Right lobe of liver (tissue), 6 donors: ENCODE results near the gene BCR. TPM values are rescaled to one million over a fixed set of nuclear protein-coding genes. Genes with fewer than 3 reads are reported as not detected.

ENCODE experiments used
- ATAC-seq, 4 donors: fragments of 200-7000 bp; cut with Tn5 transposase; one replicate each; pipeline ENCODE4 v1.9.1; 2020; ENCODE audit warnings: mild to moderate bottlenecking in 4 of 4, moderate library complexity in 4 of 4
- DNase-seq, 3 donors: peaks; one replicate each; pipeline ENCODE4 v3.0.0-alpha.2; 2020
- H3K27ac ChIP-seq, 3 donors: fragments of 200-600 bp; one replicate each; pipeline ENCODE4 v1.8.0; 2022
- H3K27me3 ChIP-seq, 2 donors: fragments of 200-600 bp; one replicate each; pipeline ENCODE4 v1.8.0; 2022
- H3K36me3 ChIP-seq, 4 donors: fragments of 200-600 bp; sonication (generic) in 1 of 4; one replicate each; pipeline versions ENCODE4 v1.5.1 to v1.8.0; 2017 to 2022; ENCODE audit warnings: control low read depth in 1 of 4
- H3K4me1 ChIP-seq, 4 donors: fragments of 200-600 bp; sonication (generic) in 1 of 4; one replicate each; pipeline versions ENCODE4 v1.5.1 to v1.8.0; 2017 to 2022; ENCODE audit warnings: control low read depth in 1 of 4
- H3K4me3 ChIP-seq, 3 donors: fragments of 200-600 bp; one replicate each; pipeline ENCODE4 v1.8.0; 2022
- H3K9me3 ChIP-seq, 4 donors: fragments of 200-600 bp; sonication (generic) in 1 of 4; one replicate each; pipeline versions ENCODE4 v1.5.1 to v1.8.0; 2017 to 2022; ENCODE audit warnings: control low read depth in 1 of 4
- POLR2A ChIP-seq: fragments of 450-650 bp; IDR thresholded peaks from one replicate; pipeline ENCODE4 v1.6.1; 2017; ENCODE audit warnings: antibody characterized with exemption, mild to moderate bottlenecking
- WGBS: methylation state at CpG from one replicate; pipeline ENCODE4 v1.1.6; 2018; ENCODE audit warnings: low coverage, low lambda C conversion rate; ENCODE audit not compliant: insufficient coverage; ENCODE audit errors: missing lambda C conversion rate; 5-methylcytosine and 5-hydroxymethylcytosine counted together
- intact Hi-C, 2 donors: fragments of 100-400 bp; cut with DNase I; formaldehyde crosslinking; loops; one replicate each; pipeline versions ENCODE4 v1.11.2 to v1.14.1; 2022
- total RNA-seq, 6 experiments: library from RNA; depleted of rRNA in 2 of 6; stranded (reverse); fragments of >200 nt in 2 of 6; fragmentation: NEBNext Ultra II Directional in 3 of 6; extraction: Animal tissue kit (Norgen Biotek cat#: 25700) in 3 of 6; gene quantifications; one replicate each; pipeline versions ENCODE4 v1.1.0 to v1.2.4, GENCODE V29; 2016 to 2023
- TF ChIP-seq, protein P1 (sequence below), 4 donors: fragments of 200-600 bp in 3 of 4; fragments of 450-650 bp in 1 of 4; IDR thresholded peaks; one replicate each; pipeline versions ENCODE4 v1.5.1 to v1.8.0; 2016 to 2022; ENCODE audit warnings: antibody characterized with exemption in 4 of 4, mild to moderate bottlenecking in 2 of 4
- donor health status: DM: no; HTN: yes; CAD: no.
- donor health status: DM: no; HTN: no; CAD: no.
- donor health status: DM: no; HTN: no; CAD: no.
- donor health status: DM: no; HTN: yes; CAD: no.
- donor health status: DM: no; HTN: yes; CAD: no.

The BCR gene
- total RNA-seq, 6 experiments from 2014 or later, result 22.7 to 28.8 (median 24.3) TPM

DNA sequence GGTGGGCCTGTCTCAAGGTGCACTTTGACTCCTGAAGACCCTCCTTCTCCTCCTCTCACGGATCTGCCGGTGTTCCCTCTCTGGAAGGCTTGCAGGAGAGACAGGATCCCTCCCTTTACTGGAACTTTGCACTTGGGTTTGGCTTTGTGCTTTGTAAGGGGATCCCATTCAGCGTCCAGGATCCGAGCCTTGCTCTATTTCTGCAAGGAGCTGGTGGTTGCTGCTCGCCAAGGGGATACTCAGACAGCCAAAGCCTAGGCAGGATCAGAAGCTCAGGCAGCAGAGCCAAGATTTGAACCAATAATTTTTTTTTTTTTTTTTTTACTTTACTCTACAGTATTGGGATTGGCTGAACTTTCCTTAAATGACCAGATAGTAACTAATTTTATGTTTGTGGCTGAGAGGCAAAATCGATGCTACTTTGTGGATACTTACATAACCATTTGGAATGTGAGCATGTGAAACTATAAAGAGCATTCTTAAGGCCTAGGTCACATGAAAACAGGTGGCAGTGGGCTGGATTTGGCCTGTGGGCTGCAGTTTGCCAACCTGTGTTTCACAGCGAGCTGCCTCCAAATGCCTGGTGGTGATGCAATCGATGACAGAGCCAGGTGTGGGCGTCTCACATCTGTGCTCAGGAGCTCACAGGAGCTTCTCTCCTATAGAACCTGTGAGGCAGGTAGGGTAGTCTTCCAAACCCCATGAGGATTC is 25.2 kb downstream of the BCR start:
- TF ChIP-seq POLR2A, result no peak
- TF ChIP-seq, protein P1, sequence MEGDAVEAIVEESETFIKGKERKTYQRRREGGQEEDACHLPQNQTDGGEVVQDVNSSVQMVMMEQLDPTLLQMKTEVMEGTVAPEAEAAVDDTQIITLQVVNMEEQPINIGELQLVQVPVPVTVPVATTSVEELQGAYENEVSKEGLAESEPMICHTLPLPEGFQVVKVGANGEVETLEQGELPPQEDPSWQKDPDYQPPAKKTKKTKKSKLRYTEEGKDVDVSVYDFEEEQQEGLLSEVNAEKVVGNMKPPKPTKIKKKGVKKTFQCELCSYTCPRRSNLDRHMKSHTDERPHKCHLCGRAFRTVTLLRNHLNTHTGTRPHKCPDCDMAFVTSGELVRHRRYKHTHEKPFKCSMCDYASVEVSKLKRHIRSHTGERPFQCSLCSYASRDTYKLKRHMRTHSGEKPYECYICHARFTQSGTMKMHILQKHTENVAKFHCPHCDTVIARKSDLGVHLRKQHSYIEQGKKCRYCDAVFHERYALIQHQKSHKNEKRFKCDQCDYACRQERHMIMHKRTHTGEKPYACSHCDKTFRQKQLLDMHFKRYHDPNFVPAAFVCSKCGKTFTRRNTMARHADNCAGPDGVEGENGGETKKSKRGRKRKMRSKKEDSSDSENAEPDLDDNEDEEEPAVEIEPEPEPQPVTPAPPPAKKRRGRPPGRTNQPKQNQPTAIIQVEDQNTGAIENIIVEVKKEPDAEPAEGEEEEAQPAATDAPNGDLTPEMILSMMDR (IDR thresholded peaks at IDR 0.05), result no peak
- DNase-seq (peak; percentile 79 to 88 (median 87)), ATAC-seq (peak; percentile 68 to 78 (median 74))
- H3K9me3 ChIP-seq, result no peaks in the 10 kb centered on the region
- H3K4me3 ChIP-seq, result no peak overlapping the region
- H3K4me1 ChIP-seq, result peaks cover 0 to 27% (median 16%) of the 10 kb centered on the region in 4 donors
- intact Hi-C loops, result no loop called here
- peak overlapping the region in 2 of 3 donors; percentile 25 to 73 for H3K27ac ChIP-seq
- WGBS, result 37% methylated on average over 9 of the region's 9 CpGs
- H3K36me3 ChIP-seq, result no peaks in the 10 kb centered on the region
- no peaks in the 10 kb centered on the region for H3K27me3 ChIP-seq

DNA sequence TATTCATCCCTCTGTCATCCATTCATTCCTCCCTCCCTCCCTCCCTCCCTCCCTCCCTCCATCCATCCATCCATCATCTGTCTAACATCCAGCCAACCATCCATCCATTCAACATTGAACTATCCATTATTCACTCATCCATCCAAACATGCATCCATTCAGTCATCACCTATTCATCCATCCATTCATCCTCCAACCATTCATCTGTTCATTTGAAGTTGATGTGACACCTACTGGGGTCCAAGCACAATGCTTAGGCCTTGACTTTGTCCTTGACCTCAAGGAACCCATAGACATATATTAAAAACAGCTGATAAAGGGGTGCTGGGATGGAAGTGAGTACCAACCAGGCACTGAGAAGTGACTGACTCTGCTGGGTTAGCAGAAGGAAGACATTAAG is 26.6 kb downstream of the BCR start:
- no peak overlapping the region for H3K27ac ChIP-seq
- TF ChIP-seq, protein P1 (IDR thresholded peaks at IDR 0.05), result no peak
- TF ChIP-seq POLR2A, result no peak
- intact Hi-C loops, result no loop called here
- H3K36me3 ChIP-seq, result no peaks in the 10 kb centered on the region
- DNase-seq (no peak), ATAC-seq (no peak)
- no peaks in the 10 kb centered on the region for H3K9me3 ChIP-seq
- H3K4me1 ChIP-seq, result peaks cover 0 to 27% (median 16%) of the 10 kb centered on the region in 4 donors
- no peaks in the 10 kb centered on the region for H3K27me3 ChIP-seq
- H3K4me3 ChIP-seq, result no peak overlapping the region

DNA sequence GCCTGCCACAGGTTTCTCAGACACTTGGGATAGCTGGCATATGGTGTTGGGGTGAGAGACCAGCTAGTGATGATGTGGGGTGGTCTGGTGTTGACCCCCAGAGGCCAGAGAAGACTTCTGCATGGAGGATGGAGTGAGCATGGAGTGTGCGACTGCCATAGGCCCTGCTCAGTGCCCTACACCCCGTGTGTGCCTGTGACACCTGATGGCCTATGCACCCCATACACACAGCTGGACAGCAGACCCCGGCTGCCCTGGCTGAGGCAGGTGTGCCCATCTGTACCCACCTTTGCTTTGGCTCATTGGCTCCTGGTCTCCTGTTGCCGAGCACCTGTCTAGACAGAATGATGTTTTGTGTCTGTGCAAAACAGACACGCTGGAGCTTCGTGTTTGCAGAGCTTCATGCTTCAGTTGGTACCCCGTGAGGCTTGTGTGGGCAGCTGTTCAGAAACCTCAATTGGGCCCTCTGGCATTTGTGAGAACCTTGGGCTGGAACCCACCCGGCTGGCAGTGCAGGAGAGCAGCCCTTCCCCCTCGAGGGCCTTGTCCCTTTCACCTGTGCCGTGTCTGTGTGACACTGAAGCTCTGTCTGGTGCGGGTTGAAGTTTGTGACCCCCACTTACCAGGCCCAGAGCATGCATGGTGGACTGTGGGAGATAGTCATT is 27.6 kb downstream of the BCR start:
- WGBS, result 93% methylated on average over 6 of the region's 11 CpGs
- no peak for DNase-seq

DNA sequence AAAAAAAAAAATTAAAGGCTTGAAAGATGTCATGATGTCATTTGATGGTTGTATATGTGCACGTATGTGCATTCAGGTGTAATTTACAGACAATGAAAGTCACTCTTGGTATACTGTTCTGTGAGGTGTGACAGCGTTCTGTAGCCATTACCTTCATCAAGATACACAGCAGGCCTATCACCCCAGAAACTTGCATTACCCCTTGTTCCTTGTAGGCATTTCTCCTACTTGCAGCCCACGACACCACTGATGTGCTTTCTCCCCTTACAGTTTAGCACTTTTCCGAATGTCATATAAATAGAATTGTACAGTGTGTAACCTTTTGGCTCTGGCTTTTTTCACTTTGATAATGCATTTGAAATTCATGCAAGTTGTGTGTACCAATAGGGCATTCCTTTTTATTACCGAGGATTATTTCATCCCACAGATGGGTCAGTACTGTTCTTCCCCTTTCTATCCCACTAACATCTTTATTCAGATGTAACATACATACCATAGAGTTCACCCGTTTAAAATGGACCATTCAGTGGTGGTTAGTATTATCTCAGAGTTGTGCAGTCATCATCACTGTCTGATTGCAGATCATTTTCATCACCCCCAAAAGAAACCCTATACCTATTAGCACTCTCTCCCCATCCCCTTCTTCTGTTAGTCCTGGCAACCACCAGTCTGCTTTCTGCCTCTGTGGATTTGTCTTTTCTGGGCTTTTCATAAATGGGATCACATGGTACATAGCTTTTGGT is 30.3 kb downstream of the BCR start:
- Histone ChIP-seq H3K9me3 (no peaks in the 10 kb centered on the region), H3K27ac (no peak overlapping the region), H3K4me3 (no peak overlapping the region), H3K4me1 (peaks cover 0 to 9% (median 2%) of the 10 kb centered on the region in 4 donors), H3K27me3 (no peaks in the 10 kb centered on the region), H3K36me3 (no peaks in the 10 kb centered on the region)
- TF ChIP-seq, protein P1 (IDR thresholded peaks at IDR 0.05), result no peak
- no peak for TF ChIP-seq POLR2A
- ATAC-seq, result no peak
- DNase-seq, result no peak
- intact Hi-C loops, result no loop called here
- WGBS, result 70% methylated on average over 4 of the region's 6 CpGs

More for the DNA sequence above, 27.6 kb downstream of the BCR start:
- intact Hi-C loops, result no loop called here
- H3K27ac ChIP-seq, result no peak overlapping the region
- H3K4me3 ChIP-seq, result no peak overlapping the region
- no peak for ATAC-seq
- no peaks in the 10 kb centered on the region for H3K9me3 ChIP-seq
- H3K4me1 ChIP-seq, result peaks cover 0 to 27% (median 16%) of the 10 kb centered on the region in 4 donors
- H3K36me3 ChIP-seq, result no peaks in the 10 kb centered on the region
- TF ChIP-seq, protein P1 (IDR thresholded peaks at IDR 0.05), result no peak
- no peak for TF ChIP-seq POLR2A
- no peaks in the 10 kb centered on the region for H3K27me3 ChIP-seq
